ENCODE results near the gene KCTD15.

GRCh38 chr19:33859016-33859415, 62.3 kb downstream of the KCTD15 start:
- TF ChIP-seq CTCF (IDR thresholded peaks at IDR 0.05; ENCODE audit: borderline replicate concordance, extremely low read depth, low read length, poor library complexity, severe bottlenecking) (no peak), EZH2 (IDR thresholded peaks at IDR 0.05; ENCODE audit: borderline replicate concordance, low read depth, low read length, severe bottlenecking) (no peak)

All from DND-41 (cell line).